Right ventricle myocardium inferior (tissue), 1 donor: Measurements from ENCODE around the gene NRP1. TPM values are rescaled to one million over a fixed set of nuclear protein-coding genes. Genes with fewer than 3 reads are reported as not detected.

Experiments
- ATAC-seq: fragments of 200-7000 bp; cut with Tn5 transposase; one replicate; pipeline ENCODE4 v1.9.1; 2020; ENCODE audit warnings: mild to moderate bottlenecking, moderate library complexity
- DNase-seq: peaks from one replicate; pipeline ENCODE4 v3.0.0; 2021; ENCODE audit errors: missing footprints
- intact Hi-C: fragments of 100-400 bp; cut with DNase I; formaldehyde crosslinking; loops from one replicate; pipeline ENCODE4 v1.11.0; 2022
- total RNA-seq: library from RNA; stranded (reverse); fragmentation: NEBNext Ultra II Directional; extraction: Animal tissue kit (Norgen Biotek cat#: 25700); gene quantifications from one replicate; pipeline ENCODE4 v1.2.1, GENCODE V29; 2021
- donor health status: DM: no; HTN: yes; CAD: no; lungs with severe emphysema.

The NRP1 gene
- total RNA-seq, 1 donor from 2014 or later, result 175 TPM

DNA sequence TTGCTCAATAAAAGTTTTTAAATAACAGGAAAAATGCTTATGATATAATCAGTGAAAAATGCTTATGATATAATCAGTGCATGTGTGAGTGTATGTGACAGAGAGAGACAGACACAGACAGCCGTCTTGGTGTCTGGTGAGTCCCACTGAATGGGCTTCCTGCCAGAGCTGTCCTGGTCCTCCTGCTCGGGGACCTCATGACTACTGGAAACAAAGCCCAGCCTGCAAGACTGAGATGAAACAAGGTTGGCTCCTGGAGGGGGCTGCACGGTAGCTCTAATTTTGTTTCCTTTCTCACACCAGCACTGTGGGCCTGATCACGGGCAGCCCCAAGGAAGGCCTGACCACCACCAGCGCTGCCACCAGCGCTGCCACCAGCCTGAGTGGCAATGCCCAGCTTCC, 57.3 kb downstream of the NRP1 start:
- DNase-seq (peak; percentile 78), ATAC-seq (peak; percentile 20)
- intact Hi-C loops, result no loop called here

GRCh38 chr10:33276282-33276923, 58.1 kb downstream of the NRP1 start:
- ATAC-seq, result no peak
- no peak for DNase-seq
- intact Hi-C loops, result no loop called here

DNA sequence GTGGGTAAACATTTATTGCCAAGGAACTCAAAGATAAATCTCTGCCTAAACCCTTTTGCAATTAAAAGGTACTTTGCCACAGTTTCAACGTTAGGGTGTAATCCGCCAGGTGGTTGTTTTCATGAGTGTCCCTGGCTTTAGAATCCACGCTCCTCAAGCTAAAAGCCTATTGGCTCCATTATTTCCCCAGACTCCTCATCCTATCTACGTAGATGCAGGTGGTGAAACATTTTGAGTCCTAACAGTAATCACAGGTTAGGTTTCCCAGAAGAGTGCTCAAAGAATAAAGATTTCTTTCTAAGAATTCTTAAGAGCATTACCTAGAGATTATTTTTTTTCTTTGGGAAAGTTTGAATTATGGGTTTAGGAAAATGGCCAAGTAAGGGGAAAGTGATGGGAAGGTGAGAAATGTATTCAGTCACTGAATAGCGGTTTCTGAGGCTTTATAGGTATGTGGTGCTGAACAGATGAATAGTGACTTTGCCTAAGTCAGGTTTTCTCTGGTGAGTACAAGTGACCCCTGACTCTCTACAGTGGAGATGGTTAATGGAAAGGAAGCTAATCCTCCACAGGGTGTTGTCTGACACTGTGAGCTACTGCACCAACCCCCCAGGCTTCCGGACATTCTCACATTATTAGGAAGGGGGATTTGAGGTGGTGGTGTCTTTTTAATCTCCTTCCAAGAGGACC, 60.2 kb downstream of the NRP1 start:
- DNase-seq (no peak), ATAC-seq (no peak)
- intact Hi-C loops, result loop anchor here (2.0 to 5.0 kb wide), 2 partner anchors 43 to 61 kb away; partner anchors contain the start of gene NRP1

DNA sequence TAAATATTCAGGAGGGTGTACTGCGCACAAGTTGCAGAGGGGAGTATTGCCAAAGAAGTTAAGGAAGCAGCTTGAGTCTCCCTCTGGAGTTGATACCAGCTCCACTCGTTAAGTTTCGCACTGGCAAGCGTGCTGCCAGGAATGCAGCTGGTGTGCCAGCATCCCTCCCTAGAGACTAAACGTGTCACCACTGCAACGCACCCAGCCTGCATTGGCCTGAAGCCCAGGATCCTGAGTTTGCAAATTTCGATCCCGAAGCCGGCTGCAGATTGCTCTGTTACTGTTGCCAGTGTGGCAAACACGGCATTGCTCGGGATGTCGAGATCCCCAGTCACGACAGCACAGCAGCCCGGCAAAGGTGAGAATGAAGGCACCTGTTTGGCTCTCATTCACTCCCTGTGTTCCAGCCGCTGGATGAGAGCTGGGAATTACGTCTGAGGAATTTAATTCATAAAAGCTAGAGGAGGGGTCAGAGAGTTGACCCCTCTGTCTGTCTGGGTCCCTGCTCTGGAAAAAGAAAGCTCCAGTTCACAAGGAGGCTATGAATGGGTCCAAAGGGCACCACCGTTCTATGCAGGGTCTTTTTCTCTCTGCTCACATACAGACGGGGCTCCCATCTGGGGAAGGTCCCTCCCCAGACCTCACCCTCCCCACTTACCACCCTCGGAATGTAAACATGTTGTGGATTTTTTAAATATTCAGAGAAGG, 61.0 kb downstream of the NRP1 start:
- ATAC-seq (peak; percentile 92), DNase-seq (peak; percentile 92)
- intact Hi-C loops, result loop anchor here (2.0 to 5.0 kb wide), 2 partner anchors 44 to 61 kb away; partner anchors contain the start of gene NRP1

GRCh38 chr10:33272635-33273034, 61.8 kb downstream of the NRP1 start:
- DNase-seq (no peak), ATAC-seq (peak; percentile 11)
- intact Hi-C loops, result loop anchor here (5.0 kb wide), 1 partner anchor 45 kb away; no protein-coding TSS in a partner anchor

DNA sequence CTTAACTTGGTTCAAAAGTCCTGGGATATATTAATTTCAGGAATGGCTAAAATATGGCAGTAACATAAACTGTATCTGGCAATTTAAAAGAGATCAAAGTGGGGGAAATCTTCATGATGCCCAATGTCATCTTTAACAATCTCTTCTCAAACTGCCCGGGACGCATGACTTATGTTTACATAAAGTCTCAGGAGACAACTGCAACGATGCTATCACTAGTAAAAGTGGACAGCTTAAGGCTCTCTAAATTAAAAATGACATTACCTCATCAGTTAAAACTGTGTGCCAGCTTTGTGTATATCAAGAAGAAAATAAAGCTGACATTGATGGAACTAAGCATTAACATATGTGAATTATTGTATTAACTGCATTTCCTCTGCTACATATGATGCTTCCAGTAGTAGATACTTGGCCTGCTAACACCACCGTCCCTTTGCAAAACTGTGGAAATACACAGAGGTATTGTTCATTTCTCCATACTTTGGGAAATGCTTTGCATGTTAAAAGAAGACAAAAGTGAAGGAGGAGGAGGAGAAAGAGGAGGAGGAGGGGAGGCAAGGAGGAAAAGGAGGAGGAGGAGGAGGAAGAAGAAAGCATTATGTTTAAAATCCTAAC, 62.4 kb downstream of the NRP1 start:
- DNase-seq (no peak), ATAC-seq (no peak)
- intact Hi-C loops, result loop anchor here (5.0 kb wide), 1 partner anchor 45 kb away; no protein-coding TSS in a partner anchor

GRCh38 chr10:33270971-33271370, 63.5 kb downstream of the NRP1 start:
- intact Hi-C loops, result loop anchor here (5.0 kb wide), 1 partner anchor 46 kb away; no protein-coding TSS in a partner anchor
- ATAC-seq, result no peak
- DNase-seq, result no peak

DNA sequence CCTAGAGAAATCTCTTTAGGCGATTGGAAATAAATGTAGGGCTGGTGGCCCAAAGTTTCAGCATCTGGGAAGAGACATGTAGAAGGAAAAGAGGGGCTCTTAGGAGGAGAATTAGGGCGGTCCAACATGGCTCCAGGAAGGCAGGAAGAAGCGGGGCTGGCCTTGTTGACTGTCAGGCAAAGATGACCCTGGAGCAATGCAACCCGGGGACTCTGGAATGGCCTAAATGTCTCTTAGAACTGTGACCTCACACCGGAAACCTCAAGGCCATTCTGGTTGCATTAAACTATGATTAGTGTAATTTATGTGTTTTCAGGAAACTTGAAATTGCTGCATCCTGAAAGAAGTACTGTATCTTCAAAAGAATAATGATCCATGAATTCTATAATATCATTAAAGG, 66.8 kb downstream of the NRP1 start:
- ATAC-seq (no peak), DNase-seq (no peak)
- intact Hi-C loops, result no loop called here

DNA sequence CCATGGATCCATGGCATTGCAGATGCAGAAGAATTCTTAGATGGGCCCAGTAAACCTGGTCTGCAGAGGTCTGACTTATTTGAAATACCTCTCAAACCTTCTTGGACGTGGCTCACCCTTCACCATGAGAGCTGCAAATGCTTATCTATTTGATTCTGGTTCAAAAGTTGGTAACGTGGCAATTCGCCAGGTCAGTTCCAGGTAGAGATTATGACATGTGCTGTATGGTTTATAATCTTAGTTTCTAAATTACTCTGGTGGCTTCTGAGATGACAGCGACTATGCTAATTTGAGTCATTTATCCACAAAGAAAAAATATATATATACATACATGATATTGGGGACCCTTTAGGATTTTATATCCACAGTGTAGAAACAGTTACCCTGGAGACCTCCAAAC, 68.8 kb downstream of the NRP1 start:
- ATAC-seq, result no peak
- intact Hi-C loops, result no loop called here
- DNase-seq, result no peak

GRCh38 chr10:33263453-33263852, 71.0 kb downstream of the NRP1 start:
- DNase-seq, result no peak
- intact Hi-C loops, result no loop called here
- no peak for ATAC-seq

- intact Hi-C loops, result no loop called here
- ATAC-seq (no peak), DNase-seq (no peak)
Observed at GRCh38 chr10:33262871-33263270, 71.6 kb downstream of the NRP1 start.

DNA sequence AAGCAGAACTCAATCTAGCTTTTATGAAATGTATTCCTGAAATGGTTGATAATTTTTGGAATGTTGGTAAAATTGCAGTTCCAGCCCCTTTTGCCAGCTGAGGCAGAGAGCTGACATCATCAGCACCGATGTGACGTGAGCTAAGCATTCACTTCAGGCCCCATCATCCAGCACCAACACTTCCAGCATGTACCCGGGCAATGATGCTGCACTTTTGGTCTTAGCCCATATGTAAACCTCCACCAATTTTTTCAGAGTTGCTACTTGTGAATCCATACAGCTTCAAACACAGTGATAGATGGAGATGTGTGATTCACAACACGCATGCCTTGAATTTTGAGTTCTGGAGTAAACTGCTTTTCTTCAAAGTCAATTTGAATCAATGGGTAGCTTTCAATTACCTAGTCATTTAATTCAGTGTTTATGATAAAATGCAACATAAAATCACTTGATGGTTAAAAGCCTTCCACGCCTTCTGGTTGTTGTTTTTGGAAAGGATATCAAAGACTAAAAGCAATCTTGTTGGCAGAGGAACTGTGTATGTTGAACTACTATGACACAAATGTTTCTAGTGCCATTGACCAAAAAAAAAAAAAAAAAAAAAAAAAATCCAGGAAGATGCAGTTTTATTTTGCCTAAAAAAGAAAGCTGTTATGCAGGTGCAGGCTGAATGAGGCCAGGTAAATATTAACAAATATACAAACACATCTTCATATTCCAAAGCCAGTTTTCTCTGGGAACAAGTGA, 73.9 kb downstream of the NRP1 start:
- no peak for ATAC-seq
- intact Hi-C loops, result no loop called here
- no peak for DNase-seq

DNA sequence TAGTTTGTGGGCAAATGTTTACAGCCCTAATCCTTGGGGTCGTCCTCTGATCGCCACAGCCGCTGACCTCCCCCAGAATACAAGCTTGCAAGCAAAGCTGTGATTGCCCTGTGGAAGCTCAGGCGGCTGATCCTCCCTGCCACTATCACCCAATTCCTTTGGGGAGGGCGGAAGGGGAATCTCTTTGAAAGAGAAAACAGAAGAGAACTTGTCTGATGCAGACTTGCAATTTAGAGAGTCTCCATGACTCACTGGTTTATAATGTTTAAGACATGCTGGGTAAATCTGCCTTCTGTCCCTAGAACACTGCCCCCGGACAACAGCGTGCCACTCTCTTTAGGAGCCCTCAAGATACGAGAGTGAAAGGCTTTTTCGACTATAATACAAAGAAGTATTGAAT, 75.5 kb downstream of the NRP1 start:
- ATAC-seq (no peak), DNase-seq (no peak)
- intact Hi-C loops, result no loop called here

GRCh38 chr10:33257439-33258080, 76.9 kb downstream of the NRP1 start:
- no peak for DNase-seq
- ATAC-seq, result no peak
- intact Hi-C loops, result no loop called here

- intact Hi-C loops, result no loop called here
- ATAC-seq, result no peak
- DNase-seq, result no peak
Observed at GRCh38 chr10:33256458-33256857, 78.0 kb downstream of the NRP1 start.

- DNase-seq (no peak), ATAC-seq (no peak)
- intact Hi-C loops, result no loop called here
Observed at GRCh38 chr10:33254556-33255160, 79.8 kb downstream of the NRP1 start.

GRCh38 chr10:33253411-33253810, 81.1 kb downstream of the NRP1 start:
- ATAC-seq, result no peak
- DNase-seq, result no peak
- intact Hi-C loops, result no loop called here

DNA sequence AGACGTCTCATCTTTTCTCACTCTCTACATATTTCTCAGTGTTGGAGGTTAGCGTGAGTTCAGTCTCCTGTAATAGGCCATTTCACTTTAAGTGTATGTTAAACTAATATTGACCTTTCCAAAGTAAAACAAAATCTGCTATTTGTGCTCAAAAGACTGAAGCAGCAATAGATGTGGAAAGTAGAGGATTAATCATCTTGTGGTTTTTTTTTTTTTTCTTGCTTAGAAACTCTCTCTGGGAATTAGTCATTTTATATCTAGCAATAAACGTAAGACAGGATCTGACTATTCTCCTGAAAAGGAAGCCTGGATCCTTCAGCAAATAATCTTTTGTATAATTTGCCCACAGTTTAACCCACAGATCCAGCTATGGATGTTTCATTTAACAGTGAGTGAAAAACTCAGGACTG, 81.7 kb downstream of the NRP1 start:
- DNase-seq, result no peak
- intact Hi-C loops, result no loop called here
- no peak for ATAC-seq
